Cardiac fibroblast (primary cell): ENCODE results near the gene SUV39H1.
A peak's percentile ranks its signal among the peaks of the same experiment; 100 is the strongest.

Experiments used
- DNase-seq, 2 donors: peaks; one replicate each; pipeline versions ENCODE4 v3.0.0 to v3.0.0-alpha.2; 2010; ENCODE audit warnings: low read depth in 2 of 2
- H3K4me3 ChIP-seq, 2 donors: replicated peaks in 1 of 2; 1 replicate in 1 of 2; 2 replicates in 1 of 2; pipeline ENCODE4 v1.5.1; 2011; ENCODE audit warnings: low read depth in 2 of 2, low read length in 2 of 2, mild to moderate bottlenecking in 2 of 2, moderate library complexity in 1 of 2
- CTCF ChIP-seq: IDR thresholded peaks from one replicate; pipeline ENCODE4 v1.5.1; 2011; ENCODE audit warnings: low read depth, mild to moderate bottlenecking, low read length, inconsistent platforms

The SUV39H1 gene

GRCh38 chrX:48715876-48716502, 19.5 kb downstream of the SUV39H1 start:
- peak in 1 of 2 donors; percentile 25 for DNase-seq
- H3K4me3 ChIP-seq: no peak overlapping the region
- TF ChIP-seq CTCF: no peak

GRCh38 chrX:48719958-48720357, 23.4 kb downstream of the SUV39H1 start:
- TF ChIP-seq CTCF: no peak
- no peak for DNase-seq
- no peak overlapping the region for H3K4me3 ChIP-seq

GRCh38 chrX:48720577-48721250, 24.2 kb downstream of the SUV39H1 start:
- no peak overlapping the region for H3K4me3 ChIP-seq
- DNase-seq: no peak
- no peak for TF ChIP-seq CTCF

GRCh38 chrX:48721916-48722315, 25.4 kb downstream of the SUV39H1 start:
- DNase-seq: no peak
- no peak overlapping the region for H3K4me3 ChIP-seq
- no peak for TF ChIP-seq CTCF

- DNase-seq: no peak
- H3K4me3 ChIP-seq: no peak overlapping the region
- no peak for TF ChIP-seq CTCF
Measured at GRCh38 chrX:48726596-48726995, 30.1 kb downstream of the SUV39H1 start.

- H3K4me3 ChIP-seq: no peak overlapping the region
- no peak for TF ChIP-seq CTCF
- DNase-seq: no peak
Measured at GRCh38 chrX:48728653-48729052, 32.1 kb downstream of the SUV39H1 start.
